GM21786 (cell line): Measurements from ENCODE around the gene JAM3.
"Not testable (repeated sequence)": the region's sequence is repeated elsewhere in the genome, so short reads cannot be mapped to it uniquely, and the experiment has no call there.

Experiments used
- ATAC-seq: cut with Tn5 transposase; IDR thresholded peaks from one replicate; pipeline ENCODE4 v1.9.1; 2021; ENCODE audit not compliant: unreplicated experiment

Gene JAM3

GRCh38 chr11:134171951-134172350 is 103.1 kb downstream of the JAM3 start:
- ATAC-seq, result no peak

- no peak for ATAC-seq
Observed at GRCh38 chr11:134173296-134173695, 104.4 kb downstream of the JAM3 start.

- no peak for ATAC-seq
Observed at GRCh38 chr11:134176284-134176683, 107.4 kb downstream of the JAM3 start.

GRCh38 chr11:134178032-134178674 is 109.3 kb downstream of the JAM3 start:
- no peak for ATAC-seq

GRCh38 chr11:134181707-134182106 is 112.8 kb downstream of the JAM3 start:
- no peak for ATAC-seq

GRCh38 chr11:134188092-134188491 is 119.2 kb downstream of the JAM3 start:
- not testable (repeated sequence) for ATAC-seq

GRCh38 chr11:134196756-134197155 is 127.9 kb downstream of the JAM3 start:
- ATAC-seq, result no peak

- no peak for ATAC-seq
Observed at GRCh38 chr11:134199531-134199930, 130.7 kb downstream of the JAM3 start.

GRCh38 chr11:134200688-134201087 is 131.8 kb downstream of the JAM3 start:
- ATAC-seq, result no peak
